ENCODE data around the gene ARPC1B.
A peak's percentile ranks its signal among the peaks of the same experiment; 100 is the strongest.

Gene ARPC1B

DNA sequence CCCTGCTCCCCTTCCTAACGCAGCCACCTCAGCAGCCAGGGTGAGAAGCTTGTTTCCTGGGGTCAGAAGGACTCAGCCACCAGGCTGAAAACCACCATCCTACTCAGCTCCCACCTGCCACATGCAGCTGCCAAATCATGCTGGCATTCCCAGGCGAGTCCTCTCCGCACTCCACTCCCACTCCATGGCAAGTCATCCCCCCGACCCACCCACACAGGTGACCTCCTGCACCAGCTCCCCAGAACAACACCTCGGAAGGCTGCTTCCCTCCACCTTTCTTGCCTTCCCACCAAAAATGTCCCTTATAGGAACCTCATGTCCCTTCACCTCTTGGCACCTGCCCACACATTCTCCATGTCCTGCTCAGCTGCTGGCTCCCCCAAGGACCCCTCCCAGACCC lies 29.2 kb downstream of the ARPC1B start:
- TF ChIP-seq, protein P1, sequence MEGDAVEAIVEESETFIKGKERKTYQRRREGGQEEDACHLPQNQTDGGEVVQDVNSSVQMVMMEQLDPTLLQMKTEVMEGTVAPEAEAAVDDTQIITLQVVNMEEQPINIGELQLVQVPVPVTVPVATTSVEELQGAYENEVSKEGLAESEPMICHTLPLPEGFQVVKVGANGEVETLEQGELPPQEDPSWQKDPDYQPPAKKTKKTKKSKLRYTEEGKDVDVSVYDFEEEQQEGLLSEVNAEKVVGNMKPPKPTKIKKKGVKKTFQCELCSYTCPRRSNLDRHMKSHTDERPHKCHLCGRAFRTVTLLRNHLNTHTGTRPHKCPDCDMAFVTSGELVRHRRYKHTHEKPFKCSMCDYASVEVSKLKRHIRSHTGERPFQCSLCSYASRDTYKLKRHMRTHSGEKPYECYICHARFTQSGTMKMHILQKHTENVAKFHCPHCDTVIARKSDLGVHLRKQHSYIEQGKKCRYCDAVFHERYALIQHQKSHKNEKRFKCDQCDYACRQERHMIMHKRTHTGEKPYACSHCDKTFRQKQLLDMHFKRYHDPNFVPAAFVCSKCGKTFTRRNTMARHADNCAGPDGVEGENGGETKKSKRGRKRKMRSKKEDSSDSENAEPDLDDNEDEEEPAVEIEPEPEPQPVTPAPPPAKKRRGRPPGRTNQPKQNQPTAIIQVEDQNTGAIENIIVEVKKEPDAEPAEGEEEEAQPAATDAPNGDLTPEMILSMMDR (conservative IDR thresholded peaks at IDR 0.05; ENCODE audit: control insufficient read depth, insufficient read depth, low read depth, low read length) = no peak
- H3K4me3 ChIP-seq (ENCODE audit: control insufficient read depth, low read depth, low read length) = no peak overlapping the region
- no peak for DNase-seq (ENCODE audit: low read depth)

- TF ChIP-seq, protein P1 (conservative IDR thresholded peaks at IDR 0.05; ENCODE audit: control insufficient read depth, insufficient read depth, low read depth, low read length) = no peak
- no peak overlapping the region for H3K4me3 ChIP-seq (ENCODE audit: control insufficient read depth, low read depth, low read length)
- DNase-seq (ENCODE audit: low read depth) = peak; percentile 93
Observed at GRCh38 chr7:99404235-99404976, 29.9 kb downstream of the ARPC1B start.

GRCh38 chr7:99404977-99405320 lies 30.4 kb downstream of the ARPC1B start:
- no peak overlapping the region for H3K4me3 ChIP-seq (ENCODE audit: control insufficient read depth, low read depth, low read length)
- TF ChIP-seq, protein P1 (conservative IDR thresholded peaks at IDR 0.05; ENCODE audit: control insufficient read depth, insufficient read depth, low read depth, low read length) = no peak
- no peak for DNase-seq (ENCODE audit: low read depth)

- TF ChIP-seq, protein P1 (conservative IDR thresholded peaks at IDR 0.05; ENCODE audit: control insufficient read depth, insufficient read depth, low read depth, low read length) = no peak
- no peak for DNase-seq (ENCODE audit: low read depth)
- H3K4me3 ChIP-seq (ENCODE audit: control insufficient read depth, low read depth, low read length) = no peak overlapping the region
Observed at GRCh38 chr7:99406557-99406956, 32.0 kb downstream of the ARPC1B start.

- peak overlapping the region; percentile 98 for H3K4me3 ChIP-seq (ENCODE audit: control insufficient read depth, low read depth, low read length)
- TF ChIP-seq, protein P1 (conservative IDR thresholded peaks at IDR 0.05; ENCODE audit: control insufficient read depth, insufficient read depth, low read depth, low read length) = no peak
- DNase-seq (ENCODE audit: low read depth) = peak; percentile 93
Observed at GRCh38 chr7:99407872-99408378, 33.4 kb downstream of the ARPC1B start.

- TF ChIP-seq, protein P1 (conservative IDR thresholded peaks at IDR 0.05; ENCODE audit: control insufficient read depth, insufficient read depth, low read depth, low read length) = no peak
- H3K4me3 ChIP-seq (ENCODE audit: control insufficient read depth, low read depth, low read length) = peak within 1 kb of the TSS; percentile 98
Observed at GRCh38 chr7:99408379-99409191, 34.1 kb downstream of the ARPC1B start, which contains the start of the genes BUD31 and PDAP1. Gene BUD31, plus strand, starts transcription at chr7:99408969. Its CDS starts 2,124 bp downstream, at chr7:99411093. Gene PDAP1, minus strand, starts transcription at chr7:99408597. Its CDS starts 49 bp downstream, at chr7:99408548.

More at GRCh38 chr7:99408379-99409191, 34.1 kb downstream of the ARPC1B start, which contains the start of the genes BUD31 and PDAP1:
- DNase-seq (ENCODE audit: low read depth) = peak; percentile 94

All from fibroblast of mammary gland (primary cell).